GM12892 (cell line): Measurements from ENCODE around the gene KRT12.
"Not testable (repeated sequence)": the region's sequence is repeated elsewhere in the genome, so short reads cannot be mapped to it uniquely, and the experiment has no call there.

Source experiments
- DNase-seq: peaks from one replicate; pipeline ENCODE4 v3.0.0; 2011; ENCODE audit not compliant: insufficient read length
- FAIRE-seq: peaks from 2 replicates; lab custom pipeline; 2011; peaks lifted over from hg19 to GRCh38; lab: Jason Lieb, UNC
- POLR2A ChIP-seq: IDR thresholded peaks from 2 replicates; pipeline ENCODE4 v1.6.1; 2011; ENCODE audit warnings: low read depth, low read length, control low read depth
- POLR2AphosphoS5 ChIP-seq: IDR thresholded peaks from 2 replicates; pipeline ENCODE4 v1.6.1; 2011; ENCODE audit warnings: low read depth, low read length, control low read depth
- TAF1 ChIP-seq: IDR thresholded peaks from 2 replicates; pipeline ENCODE4 v1.6.1; 2011; ENCODE audit warnings: low read depth, mild to moderate bottlenecking, control low read depth, low read length, borderline replicate concordance

Gene KRT12

DNA sequence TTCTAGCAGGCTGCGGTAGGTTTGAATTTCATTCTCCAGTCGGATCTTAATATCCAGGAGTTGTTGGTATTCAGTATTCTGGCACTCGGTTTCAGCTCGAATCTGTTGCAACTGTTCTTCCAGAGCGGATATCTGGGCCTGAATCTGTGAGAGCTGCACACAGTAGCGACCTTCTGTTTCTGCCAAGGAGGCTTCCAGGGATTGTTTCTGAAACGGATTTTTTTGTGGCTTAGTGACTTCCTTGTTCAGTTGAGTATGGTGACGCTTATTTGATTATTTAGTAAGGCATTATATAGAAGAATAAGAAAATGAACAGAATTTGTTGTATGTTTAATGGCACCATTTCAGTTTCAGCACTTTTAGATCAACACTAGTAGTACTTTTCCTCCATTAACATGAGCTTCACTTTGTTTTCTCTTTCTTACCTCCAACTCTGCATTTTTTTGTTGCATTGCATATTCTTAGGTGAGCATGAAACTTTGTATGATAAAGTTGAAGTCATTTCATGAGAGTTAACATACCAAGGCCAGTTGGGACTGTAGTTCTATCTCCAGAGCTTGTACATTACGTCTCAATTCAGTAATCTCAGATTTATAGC is 47.4 kb downstream of the KRT12 start:
- no peak for TF ChIP-seq TAF1
- no peak for DNase-seq
- no peak for FAIRE-seq

DNA sequence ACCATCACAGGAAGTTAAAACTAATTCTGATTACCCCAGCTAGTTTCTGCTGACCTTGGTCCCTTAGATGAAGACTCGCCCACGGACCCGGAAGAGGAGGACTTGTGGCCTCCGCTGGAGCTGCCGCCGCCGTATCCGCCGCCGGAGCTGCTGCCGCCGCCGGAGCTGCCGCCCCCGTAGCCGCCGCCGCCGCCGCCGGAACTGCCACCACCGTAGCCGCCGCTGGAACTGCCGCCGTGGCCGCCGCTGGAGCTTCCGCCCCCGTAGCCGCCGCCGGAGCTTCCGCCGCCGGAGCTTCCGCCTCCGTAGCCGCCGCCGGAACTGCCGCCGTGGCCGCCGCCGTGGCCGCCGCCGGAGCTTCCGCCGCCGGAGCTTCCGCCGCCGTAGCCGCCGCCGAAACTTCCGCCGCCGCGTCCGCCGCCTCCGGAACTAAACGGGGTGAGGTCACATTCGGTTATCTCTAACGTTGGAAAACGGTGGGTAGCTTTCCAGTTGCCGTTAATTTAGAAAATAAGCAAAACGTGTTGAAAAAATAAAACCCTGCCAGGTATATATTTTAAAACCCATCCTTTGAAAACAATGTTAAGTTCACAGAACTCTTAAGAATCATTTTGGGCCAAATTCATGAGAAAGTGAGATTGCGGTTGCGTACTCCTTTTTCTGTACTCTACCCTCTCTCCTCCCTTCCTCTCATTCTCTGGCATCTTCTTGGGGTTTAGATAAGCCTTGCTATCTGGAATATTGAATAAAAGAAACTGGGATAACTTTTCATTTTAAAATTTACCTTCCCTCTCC is 48.1 kb downstream of the KRT12 start:
- no peak for TF ChIP-seq POLR2AphosphoS5
- no peak; the same call in 1 of the 2 replicates for TF ChIP-seq POLR2A
- peak; percentile 41 for DNase-seq
- peak; percentile 73 for FAIRE-seq

DNA sequence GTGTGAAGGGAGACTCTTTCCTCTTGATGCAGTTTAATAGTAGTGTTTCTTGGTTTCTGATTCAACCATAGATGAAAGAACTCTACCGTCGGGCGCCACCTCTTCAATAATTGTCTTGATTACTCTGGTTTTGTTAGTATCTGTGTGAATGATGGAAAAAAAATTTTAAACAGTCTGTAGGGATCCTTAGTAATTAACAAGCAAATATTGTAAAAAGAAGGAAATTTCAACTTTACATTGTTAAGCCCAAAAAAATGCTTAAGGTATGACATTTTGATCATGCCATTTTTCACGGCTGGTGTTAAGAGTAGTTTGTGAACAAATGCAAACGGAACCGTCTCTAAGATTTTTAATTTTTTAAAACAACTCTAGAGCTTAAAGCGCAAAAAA is 48.7 kb downstream of the KRT12 start:
- TF ChIP-seq POLR2A (no peak), POLR2AphosphoS5 (no peak), TAF1 (no peak)
- FAIRE-seq: no peak
- no peak for DNase-seq

DNA sequence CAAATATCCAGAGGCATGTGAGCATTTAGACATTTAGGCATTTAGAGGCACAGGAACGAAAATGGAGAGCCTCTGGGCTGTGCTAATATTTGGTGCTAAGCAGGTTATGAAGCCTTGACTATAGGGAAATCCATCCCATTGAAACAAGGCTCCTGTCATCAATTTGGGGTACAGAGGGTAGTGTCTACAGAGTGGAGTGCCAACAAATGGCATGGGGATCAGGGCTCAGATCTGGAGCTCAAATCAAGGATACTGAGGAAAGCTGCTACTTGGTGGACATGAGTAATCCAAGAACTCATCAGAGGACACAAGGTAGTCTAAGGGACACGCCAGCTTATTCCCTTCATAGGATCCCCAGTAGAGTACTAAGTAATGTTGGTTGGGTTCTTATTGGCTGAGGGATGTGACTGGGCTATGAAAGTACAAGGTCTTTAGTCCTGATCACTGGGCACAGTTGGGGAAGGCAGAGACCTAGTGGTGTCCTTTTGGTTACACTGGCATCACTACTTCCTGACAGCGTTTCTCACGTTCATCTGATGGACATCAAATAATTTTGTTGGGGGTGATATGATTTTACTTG is 49.8 kb downstream of the KRT12 start:
- TF ChIP-seq POLR2AphosphoS5: 0 out of 2 replicates have a peak, but pooled peaks have one; percentile 27
- no peak for TF ChIP-seq TAF1
- DNase-seq (no peak), FAIRE-seq (no peak)

DNA sequence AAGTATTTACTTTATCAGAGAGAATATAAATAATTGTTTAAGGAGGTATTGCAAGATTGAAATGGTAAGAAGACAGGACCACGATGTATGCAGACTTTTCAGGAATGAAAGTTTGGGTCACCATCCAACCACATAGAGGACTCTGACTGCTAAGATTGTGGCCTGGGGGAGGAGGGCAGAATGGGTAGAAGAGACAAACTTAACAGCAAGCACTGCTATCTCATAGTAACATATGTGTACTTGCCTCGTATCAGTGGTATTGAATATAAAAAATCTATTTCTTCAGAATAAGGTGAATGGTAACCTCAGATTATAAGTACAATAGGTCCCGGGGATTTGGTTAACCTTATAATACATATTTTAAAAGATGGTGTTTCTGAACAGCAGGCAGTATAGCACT is 50.5 kb downstream of the KRT12 start:
- DNase-seq (no peak), FAIRE-seq (no peak)
- TF ChIP-seq POLR2AphosphoS5 (no peak), TAF1 (no peak), POLR2A (no peak)

DNA sequence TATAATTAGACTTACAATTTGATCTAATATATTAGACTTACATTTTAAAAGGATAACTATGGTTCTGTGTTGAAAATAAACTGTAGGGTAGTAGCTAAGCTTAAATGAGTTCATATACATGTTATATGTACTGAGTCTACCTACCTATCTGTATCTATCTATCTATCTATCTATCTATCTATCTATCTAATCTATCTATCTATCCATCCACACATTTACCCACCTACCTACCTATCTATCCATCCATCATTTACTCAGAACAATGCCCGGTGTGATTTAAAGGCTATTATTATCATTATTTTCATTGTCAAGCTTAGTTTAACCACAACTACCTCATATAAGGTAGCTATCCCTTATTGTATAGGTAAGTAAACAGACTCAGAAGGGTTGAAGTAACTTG is 51.6 kb downstream of the KRT12 start:
- TF ChIP-seq TAF1: no peak
- TF ChIP-seq POLR2AphosphoS5: no peak
- TF ChIP-seq POLR2A: no peak
- no peak for FAIRE-seq
- DNase-seq: no peak

DNA sequence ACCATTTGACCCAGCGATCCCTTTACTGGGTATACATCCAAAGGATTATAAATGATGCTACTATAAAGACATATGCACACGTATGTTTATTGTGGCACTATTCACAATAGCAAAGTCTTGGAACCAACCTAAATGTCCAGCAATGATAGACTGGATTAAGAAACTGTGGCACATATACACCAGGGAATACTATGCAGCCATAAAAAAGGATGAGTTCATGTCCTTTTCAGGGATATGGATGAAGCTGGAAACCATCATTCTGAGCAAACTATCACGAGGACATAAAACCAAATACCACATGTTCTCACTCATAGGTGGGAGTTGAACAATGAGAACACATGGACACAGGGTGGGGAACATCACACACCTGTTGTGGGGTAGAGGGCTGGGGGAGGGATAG is 52.4 kb downstream of the KRT12 start:
- DNase-seq: not testable (repeated sequence)

DNA sequence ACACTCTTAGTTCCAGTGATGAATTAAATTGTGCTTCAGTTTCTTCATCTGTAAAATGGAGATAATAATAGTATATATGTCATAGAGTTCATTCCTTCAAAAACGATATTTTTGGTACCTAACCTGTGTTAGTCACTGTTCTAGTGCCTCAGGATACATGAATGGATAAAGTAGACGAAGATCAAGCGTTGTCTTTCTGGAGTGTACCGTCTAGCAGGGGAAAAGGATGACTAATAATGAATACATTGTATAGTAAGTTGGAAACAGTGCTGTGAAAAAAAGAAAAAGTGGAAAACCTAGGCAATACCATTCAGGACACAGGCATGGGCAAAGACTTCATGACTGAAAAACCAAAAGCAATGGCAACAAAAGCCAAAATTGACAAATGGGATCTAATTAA is 53.2 kb downstream of the KRT12 start:
- DNase-seq (no peak), FAIRE-seq (no peak)
- TF ChIP-seq TAF1: no peak
- TF ChIP-seq POLR2AphosphoS5: no peak
- TF ChIP-seq POLR2A: no peak

More for the DNA sequence above, 52.4 kb downstream of the KRT12 start:
- not testable (repeated sequence) for FAIRE-seq

DNA sequence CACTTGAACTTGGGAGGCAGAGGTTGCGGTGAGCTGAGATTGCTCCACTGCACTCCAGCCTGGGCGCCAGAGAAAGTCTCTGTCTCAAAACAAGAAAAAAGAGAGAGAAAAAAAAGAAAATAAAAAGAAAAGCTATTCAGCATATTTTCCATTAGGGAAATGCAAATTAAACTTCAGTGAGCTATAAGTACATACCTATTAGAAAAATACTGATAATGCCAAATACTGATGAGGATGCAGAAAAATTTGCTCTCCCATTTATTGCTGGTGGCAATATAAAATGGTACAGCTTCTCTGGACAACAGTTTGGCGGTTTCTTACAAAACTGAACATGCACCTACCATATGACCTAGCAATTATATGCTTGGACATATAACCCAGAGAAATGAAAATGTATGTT is 54.4 kb downstream of the KRT12 start:
- FAIRE-seq (no peak), DNase-seq (no peak)
- no peak for TF ChIP-seq POLR2A
- TF ChIP-seq POLR2AphosphoS5: no peak
- no peak for TF ChIP-seq TAF1
